ENCODE results near the gene AEN. TPM values are rescaled to one million over a fixed set of nuclear protein-coding genes. Genes with fewer than 3 reads are reported as not detected.

AEN gene
- total RNA-seq, 1 experiment from 2014 or later, result 183 TPM

DNA sequence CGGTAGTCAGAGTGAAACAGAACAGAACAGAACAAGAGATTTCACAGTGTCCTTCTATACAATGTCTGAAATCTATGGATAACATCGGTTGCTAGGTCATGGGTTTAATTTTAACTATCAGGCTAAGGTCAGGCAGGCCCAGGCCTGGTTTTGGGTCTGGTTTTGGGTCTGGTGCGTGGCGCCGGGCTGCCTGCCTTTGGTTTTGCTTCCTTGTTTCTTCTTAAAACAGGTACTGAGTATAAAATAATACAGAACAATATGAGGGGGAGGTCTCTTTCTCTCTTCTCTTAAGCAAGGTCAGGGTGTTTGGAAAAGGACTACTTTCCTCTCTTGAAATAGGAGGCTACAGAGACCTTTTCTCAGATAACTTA, 1.4 kb downstream of the AEN start (continued):
- TF ChIP-seq PRDM15 (CRISPR knock-in tag; IDR thresholded peaks at IDR 0.05), result no peak
- TF ChIP-seq, protein P1, sequence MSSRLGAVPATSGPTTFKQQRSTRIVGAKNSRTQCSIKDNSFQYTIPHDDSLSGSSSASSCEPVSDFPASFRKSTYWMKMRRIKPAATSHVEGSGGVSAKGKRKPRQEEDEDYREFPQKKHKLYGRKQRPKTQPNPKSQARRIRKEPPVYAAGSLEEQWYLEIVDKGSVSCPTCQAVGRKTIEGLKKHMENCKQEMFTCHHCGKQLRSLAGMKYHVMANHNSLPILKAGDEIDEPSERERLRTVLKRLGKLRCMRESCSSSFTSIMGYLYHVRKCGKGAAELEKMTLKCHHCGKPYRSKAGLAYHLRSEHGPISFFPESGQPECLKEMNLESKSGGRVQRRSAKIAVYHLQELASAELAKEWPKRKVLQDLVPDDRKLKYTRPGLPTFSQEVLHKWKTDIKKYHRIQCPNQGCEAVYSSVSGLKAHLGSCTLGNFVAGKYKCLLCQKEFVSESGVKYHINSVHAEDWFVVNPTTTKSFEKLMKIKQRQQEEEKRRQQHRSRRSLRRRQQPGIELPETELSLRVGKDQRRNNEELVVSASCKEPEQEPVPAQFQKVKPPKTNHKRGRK (CRISPR knock-in tag; IDR thresholded peaks at IDR 0.05; ENCODE audit: borderline replicate concordance), result no peak
- no peak for TF ChIP-seq NR2C2 (CRISPR knock-in tag; IDR thresholded peaks at IDR 0.05)
- TF ChIP-seq OVOL2 (CRISPR knock-in tag; IDR thresholded peaks at IDR 0.05; ENCODE audit: borderline replicate concordance), result no peak

- Mint-ChIP-seq H3K4me1 (peaks cover 72% of the 10 kb centered on the region), H3K27ac (peak overlapping the region; percentile 77; the same call in 1 of the 2 replicates), H3K9me3 (no peaks in the 10 kb centered on the region), H3K4me3 (peak overlapping the region; percentile 79), H3K36me3 (peaks cover 51% of the 10 kb centered on the region), H3K27me3 (ENCODE audit: low read depth) (no peaks in the 10 kb centered on the region)
- CTCF ChIA-PET, result no interaction called here
- no peak for ATAC-seq
- POLR2A ChIA-PET, result interaction anchor here (0.6 kb wide), 1 partner anchor 12 kb away, joined by 5 read pairs; no protein-coding TSS in a partner anchor
- no peak for DNase-seq (ENCODE audit: low spot score)
- no peak for TF ChIP-seq EMX1 (CRISPR knock-in tag; IDR thresholded peaks at IDR 0.05)
- TF ChIP-seq ZNF423 (CRISPR knock-in tag; IDR thresholded peaks at IDR 0.05), result no peak
- TF ChIP-seq ESRRA (CRISPR knock-in tag; IDR thresholded peaks at IDR 0.05; ENCODE audit: borderline replicate concordance), result no peak
Observed at GRCh38 chr15:88623061-88623460, 1.9 kb downstream of the AEN start.

DNA sequence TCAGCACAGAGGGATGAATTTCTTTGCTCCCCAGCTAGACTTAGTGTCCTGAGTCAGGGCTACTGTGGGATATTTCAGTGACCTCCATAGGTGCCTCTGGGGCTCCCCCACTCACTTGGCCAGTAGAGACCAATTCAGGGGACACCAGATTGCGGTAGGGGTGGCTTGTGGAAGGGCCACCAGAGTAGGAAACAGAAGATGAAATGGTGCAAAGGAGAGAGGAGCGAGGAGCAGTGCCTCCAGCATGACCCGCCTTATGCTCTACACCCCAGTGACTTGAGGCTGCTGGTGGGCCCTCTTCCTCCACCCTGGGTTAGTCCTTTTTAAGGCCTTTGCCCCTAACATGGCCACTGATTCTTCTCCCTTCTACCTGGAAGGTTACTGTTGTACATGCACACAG, 2.5 kb downstream of the AEN start:
- H3K27ac Mint-ChIP-seq, result peak overlapping the region; percentile 77
- CTCF ChIA-PET, result interaction anchor here (1.2 to 1.3 kb wide), 2 partner anchors 10 to 27 kb away, joined by 3 read pairs; no protein-coding TSS in a partner anchor
- no peaks in the 10 kb centered on the region for H3K9me3 Mint-ChIP-seq
- DNase-seq (ENCODE audit: low spot score) (no peak), ATAC-seq (no peak)
- peak overlapping the region; percentile 79 for H3K4me3 Mint-ChIP-seq
- H3K4me1 Mint-ChIP-seq, result peaks cover 72% of the 10 kb centered on the region
- H3K36me3 Mint-ChIP-seq, result peaks cover 57% of the 10 kb centered on the region
- POLR2A ChIA-PET, result interaction anchor here (0.6 kb wide), 1 partner anchor 12 kb away, joined by 5 read pairs; no protein-coding TSS in a partner anchor
- no peaks in the 10 kb centered on the region for H3K27me3 Mint-ChIP-seq (ENCODE audit: low read depth)
- TF ChIP-seq ZNF263 (CRISPR knock-in tag; IDR thresholded peaks at IDR 0.05; ENCODE audit: low read depth) (no peak), ZNF396 (CRISPR knock-in tag; IDR thresholded peaks at IDR 0.05; ENCODE audit: borderline replicate concordance) (no peak), E2F5 (CRISPR knock-in tag; IDR thresholded peaks at IDR 0.05) (no peak), GABPB1 (CRISPR knock-in tag; IDR thresholded peaks at IDR 0.05) (no peak)
- TF ChIP-seq, protein P2, sequence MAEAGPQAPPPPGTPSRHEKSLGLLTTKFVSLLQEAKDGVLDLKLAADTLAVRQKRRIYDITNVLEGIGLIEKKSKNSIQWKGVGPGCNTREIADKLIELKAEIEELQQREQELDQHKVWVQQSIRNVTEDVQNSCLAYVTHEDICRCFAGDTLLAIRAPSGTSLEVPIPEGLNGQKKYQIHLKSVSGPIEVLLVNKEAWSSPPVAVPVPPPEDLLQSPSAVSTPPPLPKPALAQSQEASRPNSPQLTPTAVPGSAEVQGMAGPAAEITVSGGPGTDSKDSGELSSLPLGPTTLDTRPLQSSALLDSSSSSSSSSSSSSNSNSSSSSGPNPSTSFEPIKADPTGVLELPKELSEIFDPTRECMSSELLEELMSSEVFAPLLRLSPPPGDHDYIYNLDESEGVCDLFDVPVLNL (CRISPR knock-in tag; IDR thresholded peaks at IDR 0.05; ENCODE audit: borderline replicate concordance, low read depth), result no peak
